Fibroblast of the aortic adventitia (primary cell): Measurements from ENCODE around the gene NPEPPS. TPM values are rescaled to one million over a fixed set of nuclear protein-coding genes. Genes with fewer than 3 reads are reported as not detected.

Source experiments
- DNase-seq: peaks from one replicate; pipeline ENCODE4 v3.0.0-alpha.2; 2010; ENCODE audit warnings: low read depth
- H3K4me3 ChIP-seq: 2 replicates; pipeline ENCODE4 v1.5.1; 2011; ENCODE audit warnings: low read depth, mild to moderate bottlenecking, control low read depth, low read length, moderate library complexity
- total RNA-seq: library from RNA; depleted of rRNA; stranded (reverse); fragments of >200 nt; gene quantifications from 2 replicates; pipeline ENCODE4 v1.2.3, GENCODE V29; 2012; ENCODE audit warnings: low replicate concordance
- TF ChIP-seq, protein P1 (sequence below): IDR thresholded peaks from 2 replicates; pipeline ENCODE4 v1.5.1; 2011; ENCODE audit warnings: mild to moderate bottlenecking, low read length, control low read depth, inconsistent platforms; ENCODE audit not compliant: insufficient read depth

The NPEPPS gene
- total RNA-seq, 1 donor: 106 TPM

- TF ChIP-seq, protein P1, sequence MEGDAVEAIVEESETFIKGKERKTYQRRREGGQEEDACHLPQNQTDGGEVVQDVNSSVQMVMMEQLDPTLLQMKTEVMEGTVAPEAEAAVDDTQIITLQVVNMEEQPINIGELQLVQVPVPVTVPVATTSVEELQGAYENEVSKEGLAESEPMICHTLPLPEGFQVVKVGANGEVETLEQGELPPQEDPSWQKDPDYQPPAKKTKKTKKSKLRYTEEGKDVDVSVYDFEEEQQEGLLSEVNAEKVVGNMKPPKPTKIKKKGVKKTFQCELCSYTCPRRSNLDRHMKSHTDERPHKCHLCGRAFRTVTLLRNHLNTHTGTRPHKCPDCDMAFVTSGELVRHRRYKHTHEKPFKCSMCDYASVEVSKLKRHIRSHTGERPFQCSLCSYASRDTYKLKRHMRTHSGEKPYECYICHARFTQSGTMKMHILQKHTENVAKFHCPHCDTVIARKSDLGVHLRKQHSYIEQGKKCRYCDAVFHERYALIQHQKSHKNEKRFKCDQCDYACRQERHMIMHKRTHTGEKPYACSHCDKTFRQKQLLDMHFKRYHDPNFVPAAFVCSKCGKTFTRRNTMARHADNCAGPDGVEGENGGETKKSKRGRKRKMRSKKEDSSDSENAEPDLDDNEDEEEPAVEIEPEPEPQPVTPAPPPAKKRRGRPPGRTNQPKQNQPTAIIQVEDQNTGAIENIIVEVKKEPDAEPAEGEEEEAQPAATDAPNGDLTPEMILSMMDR: no peak
- DNase-seq: no peak
- no peak overlapping the region for H3K4me3 ChIP-seq
These were observed 102.1 kb downstream of the NPEPPS start for GRCh38 chr17:47632991-47633390.

- no peak overlapping the region for H3K4me3 ChIP-seq
- no peak for DNase-seq
- TF ChIP-seq, protein P1: no peak
These were observed 103.1 kb downstream of the NPEPPS start for GRCh38 chr17:47633996-47634395.

GRCh38 chr17:47634870-47635269 lies 104.0 kb downstream of the NPEPPS start:
- no peak overlapping the region for H3K4me3 ChIP-seq
- TF ChIP-seq, protein P1: no peak
- no peak for DNase-seq

GRCh38 chr17:47635734-47636133 lies 104.8 kb downstream of the NPEPPS start:
- DNase-seq: no peak
- TF ChIP-seq, protein P1: no peak
- H3K4me3 ChIP-seq: no peak overlapping the region

GRCh38 chr17:47636273-47637030 lies 105.5 kb downstream of the NPEPPS start:
- TF ChIP-seq, protein P1: no peak
- H3K4me3 ChIP-seq: no peak overlapping the region
- DNase-seq: no peak

DNA sequence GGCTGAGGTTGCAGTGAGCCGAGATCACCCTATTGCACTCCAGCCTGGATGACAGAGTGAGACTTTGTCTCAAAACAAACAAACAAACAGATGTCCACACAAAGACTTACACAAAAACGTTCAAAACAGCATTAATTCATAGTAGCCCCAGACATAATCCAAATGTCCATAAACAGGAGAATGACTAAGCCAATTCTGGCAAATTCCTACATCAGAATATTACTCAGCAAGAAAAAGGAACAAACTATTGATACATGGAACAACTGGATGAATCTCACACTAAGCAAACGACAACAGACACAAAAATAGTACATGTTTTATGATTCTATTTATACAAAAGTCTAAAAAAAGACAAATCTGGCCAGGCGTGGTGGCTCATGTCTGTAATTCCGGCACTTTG lies 108.0 kb downstream of the NPEPPS start:
- no peak overlapping the region for H3K4me3 ChIP-seq
- TF ChIP-seq, protein P1: no peak
- no peak for DNase-seq

- TF ChIP-seq, protein P1: no peak
- no peak overlapping the region for H3K4me3 ChIP-seq
- DNase-seq: no peak
These were observed 109.2 kb downstream of the NPEPPS start for GRCh38 chr17:47640076-47640475.
